Fibroblast of skin of right biceps (primary cell): ENCODE measurements around the gene RSPRY1.

Source experiments
- DNase-seq: peaks from one replicate; pipeline ENCODE4 v3.0.0-alpha.2; 2013

The RSPRY1 gene

DNA sequence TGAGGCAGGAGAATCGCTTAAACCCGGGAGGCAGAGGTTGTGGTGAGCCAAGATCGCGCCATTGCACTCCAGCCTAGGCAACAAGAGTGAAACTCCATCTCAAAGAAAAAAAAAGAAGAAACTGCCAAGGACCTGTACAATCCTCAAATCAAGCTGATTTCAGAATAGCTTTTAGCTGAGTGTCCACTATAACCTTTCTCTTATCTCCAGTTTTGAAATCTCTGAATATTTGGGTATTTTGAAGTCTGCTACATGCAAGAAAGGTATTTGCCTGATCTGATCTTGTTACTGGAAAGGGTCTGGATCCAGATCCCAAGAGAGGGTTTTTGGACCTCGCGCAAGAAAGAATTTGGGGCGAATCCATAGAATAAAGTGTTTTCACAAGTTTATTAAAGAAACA, 39.8 kb downstream of the RSPRY1 start:
- no peak for DNase-seq

DNA sequence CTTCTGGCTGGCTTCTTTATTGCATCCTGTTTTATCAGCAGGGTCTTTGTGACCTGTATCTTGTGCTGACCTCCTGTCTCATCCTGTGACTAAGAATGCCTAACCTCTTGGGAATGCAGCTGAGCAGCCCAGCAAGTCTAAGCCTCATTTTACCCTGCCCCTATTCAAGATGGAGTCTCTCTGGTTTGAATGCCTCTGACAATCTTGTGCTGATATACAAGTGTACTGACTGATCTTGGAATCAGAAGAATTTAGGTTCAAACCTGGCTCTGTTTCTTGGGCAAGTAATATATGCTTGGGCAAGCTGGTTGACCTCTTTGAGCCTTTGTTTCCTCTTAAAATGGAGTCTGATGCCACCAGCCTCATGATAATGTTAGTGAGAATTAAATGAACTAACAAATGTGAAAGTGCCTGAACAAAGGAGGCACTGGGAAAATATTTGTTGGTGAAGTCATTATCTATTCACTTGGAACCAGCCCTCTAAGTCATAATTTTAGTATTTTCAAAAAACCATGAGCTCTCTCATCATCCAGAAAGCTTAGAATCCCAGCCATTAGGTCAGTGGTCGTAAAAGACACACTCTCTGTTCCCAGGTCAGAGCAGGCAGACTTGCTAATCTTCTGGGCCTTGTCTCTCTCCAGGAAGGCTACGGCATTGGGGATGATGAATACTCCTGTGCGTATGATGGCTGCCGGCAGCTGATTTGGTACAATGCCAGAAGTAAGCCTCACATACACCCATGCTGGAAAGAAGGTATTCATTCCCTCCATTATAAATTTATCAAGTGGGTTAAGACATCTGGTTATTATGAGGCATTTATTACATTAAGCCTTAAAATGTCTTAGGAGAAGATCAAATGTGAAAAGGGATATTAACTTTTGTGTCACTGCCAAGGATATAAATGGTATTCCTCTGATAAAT, 40.8 kb downstream of the RSPRY1 start:
- DNase-seq = peak; percentile 32

DNA sequence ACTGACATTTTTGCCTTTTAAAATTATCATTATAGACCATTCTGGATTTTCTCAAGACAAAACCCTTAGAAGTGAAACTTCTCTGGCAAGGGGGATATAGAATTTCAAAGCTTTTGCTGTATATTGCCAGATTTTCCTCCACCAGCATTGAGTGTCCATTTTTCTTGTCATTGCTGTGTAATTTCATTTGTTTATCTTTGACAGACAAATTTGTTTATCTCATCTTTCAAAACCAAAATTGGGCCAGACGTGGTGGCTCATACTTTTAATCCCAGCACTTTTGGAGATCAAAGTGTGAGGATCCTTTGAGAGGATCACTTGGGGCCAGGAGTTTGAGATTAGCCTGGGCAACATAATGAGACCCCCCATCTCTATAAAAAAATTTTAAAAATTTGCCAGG, 43.0 kb downstream of the RSPRY1 start:
- no peak for DNase-seq

DNA sequence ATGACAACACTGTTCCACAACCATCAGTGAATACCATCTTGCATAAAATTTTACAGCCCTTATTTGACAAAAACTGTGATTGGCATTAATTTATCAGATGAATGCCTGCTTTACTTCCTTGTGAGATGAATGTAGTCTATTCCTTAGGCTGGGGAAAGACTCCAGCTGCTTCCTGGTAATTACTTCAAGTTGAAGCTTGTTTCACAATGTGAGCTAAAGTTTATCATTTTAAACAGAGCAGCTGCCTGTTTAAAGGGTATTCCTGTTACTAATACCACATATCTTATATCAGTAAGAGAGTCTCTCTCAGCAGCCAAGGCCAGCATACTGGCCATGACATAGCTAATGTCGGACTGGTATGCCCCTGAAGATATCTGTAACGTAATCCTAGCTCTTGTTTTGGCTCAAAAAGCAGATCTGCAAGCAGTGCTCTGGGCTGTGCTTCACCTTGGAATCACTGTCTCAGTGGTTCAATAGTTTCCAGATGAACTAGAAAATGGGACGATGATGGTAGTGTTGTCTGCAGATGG, 45.8 kb downstream of the RSPRY1 start:
- DNase-seq = no peak

DNA sequence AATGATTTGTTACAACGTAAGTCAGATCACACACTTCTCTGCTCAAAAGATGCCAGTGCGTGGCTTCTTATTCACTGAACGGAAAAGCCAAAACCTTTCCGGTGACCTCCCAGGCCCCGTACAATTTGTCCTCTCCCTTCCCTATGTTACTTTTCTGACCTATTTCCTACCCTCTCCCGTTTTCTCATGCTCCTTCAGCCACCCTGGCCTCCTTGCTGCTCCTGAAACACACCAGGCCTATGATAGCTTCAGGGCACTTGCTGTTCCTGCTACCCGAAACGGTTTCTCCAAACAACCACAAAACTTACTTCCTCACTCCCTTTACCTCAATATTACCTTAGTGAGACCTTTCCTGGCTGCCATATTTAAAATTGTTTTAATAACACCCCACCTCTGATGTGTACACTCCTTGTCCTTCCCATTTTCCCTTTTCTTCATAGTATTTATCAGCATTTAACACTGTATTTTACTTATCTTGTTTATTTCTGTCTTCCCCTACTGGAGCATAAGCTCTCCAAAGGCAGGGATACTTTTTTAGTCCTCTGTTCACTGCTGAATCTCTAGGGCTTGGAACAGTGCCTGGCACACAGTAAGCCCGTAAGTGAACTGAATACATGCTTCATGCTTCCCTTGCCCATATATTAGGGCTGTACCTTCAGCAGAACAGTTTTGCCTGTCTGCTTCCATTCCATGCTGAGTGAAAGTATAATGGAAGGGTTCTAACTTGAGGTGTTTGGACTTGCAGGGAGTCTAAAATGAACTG, 48.0 kb downstream of the RSPRY1 start:
- no peak for DNase-seq

DNA sequence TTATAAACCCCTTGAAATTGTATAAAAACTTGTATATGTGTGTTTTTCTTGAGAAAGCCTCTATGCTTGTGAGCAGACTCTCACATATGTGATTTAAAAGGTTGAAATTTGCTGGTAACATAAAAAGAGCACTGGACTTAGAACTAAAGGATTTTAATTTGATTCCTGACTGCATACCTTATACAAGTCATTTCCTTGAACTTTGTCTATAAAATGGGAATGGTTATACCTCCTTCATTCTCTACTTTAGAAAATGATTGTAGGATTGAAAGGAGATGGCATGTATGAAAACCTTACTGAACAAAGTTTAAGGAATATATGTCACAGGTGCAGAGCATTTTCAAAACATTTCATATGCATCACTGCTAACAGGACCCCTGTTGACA, 48.6 kb downstream of the RSPRY1 start:
- no peak for DNase-seq

DNA sequence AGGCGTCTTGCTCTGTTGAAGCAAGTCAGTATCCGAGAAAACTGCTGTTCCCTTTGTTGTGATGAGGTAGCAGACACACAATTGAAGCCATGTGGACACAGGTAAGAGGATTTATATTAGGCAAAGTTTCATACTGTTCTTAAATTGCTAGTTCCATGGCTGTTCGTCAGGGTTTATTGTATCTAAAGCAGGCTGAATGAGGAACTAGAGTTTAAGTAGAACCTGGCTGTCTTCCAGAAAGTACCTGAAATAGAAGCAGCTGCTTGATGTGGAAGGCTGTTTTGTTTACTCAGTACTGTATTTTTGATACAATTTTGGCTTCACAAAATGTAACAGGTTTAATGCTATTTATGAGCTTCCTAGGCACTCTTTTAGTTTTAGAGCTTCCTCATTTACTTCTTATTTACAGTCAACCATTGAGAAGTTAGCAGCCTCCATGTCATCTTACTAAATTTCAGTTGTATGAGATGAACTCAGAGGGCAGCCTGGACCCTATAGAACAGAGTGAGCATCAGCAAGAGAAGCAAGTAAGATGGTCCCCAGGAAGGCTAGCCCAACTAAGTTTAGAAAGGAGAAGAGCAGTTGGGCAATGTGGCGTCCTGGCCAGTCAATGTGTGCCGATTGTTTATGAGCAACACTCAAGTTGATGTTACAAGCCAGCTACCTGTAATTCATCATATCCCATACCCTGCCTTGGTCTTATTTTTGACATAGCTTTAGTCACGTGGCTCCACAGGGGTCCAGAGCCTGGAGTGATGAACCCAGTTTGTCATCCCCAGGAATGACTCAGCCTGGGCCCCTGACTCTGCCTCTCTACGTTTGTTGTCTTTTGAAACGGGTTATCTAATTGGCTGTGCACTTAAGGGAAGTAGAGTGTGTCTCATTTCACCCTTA, 49.2 kb downstream of the RSPRY1 start:
- peak; percentile 87 for DNase-seq

DNA sequence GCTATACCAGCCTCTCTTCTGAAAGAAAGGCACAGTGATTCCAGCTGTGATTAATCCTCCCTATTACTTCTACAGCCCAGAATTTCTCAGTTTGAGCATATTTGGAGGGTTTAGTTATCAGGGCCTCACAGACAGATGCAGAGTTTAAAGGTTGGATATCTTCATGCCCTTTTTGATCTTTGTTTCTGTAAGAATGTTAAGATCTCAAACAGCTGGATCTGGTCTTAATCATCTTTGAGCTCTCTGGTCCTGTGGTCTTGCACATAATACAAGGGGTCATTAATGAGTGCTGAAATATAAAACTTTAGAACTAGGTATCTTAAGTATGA, 49.9 kb downstream of the RSPRY1 start:
- no peak for DNase-seq

DNA sequence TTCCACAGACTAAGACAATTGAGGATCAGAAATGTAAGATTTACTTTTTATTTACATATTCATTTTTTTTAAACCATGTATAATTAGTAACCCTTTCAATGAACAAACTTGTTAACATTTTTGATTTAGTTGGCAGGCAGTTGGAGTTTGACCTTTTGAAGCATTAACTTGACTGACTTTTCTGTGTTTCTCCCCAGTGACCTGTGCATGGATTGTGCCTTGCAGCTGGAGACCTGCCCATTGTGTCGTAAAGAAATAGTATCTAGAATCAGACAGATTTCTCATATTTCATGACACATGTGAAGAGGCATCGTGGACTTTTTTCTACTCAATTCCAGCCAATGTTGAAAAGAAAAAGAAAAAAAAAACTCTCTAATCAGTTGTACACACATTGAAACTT, 52.6 kb downstream of the RSPRY1 start:
- no peak for DNase-seq

DNA sequence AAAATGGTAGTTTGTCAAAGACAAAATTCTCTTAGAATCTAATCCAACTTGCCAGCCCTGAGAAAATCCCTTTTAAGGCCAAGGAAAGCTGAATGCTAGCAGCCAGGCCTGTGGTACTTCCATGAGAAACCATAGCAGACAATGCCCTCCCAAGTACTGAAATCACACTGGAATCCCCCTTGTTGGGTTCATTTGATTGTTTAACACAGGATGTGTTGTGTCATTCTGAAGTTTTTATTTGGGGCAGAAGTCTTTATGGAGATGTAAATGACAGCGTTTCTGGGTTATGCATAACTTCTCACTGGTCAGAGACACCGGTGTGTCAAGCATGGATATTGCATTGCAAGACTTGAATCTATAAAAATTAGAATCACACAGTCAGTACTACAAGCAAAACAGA, 53.0 kb downstream of the RSPRY1 start:
- no peak for DNase-seq

DNA sequence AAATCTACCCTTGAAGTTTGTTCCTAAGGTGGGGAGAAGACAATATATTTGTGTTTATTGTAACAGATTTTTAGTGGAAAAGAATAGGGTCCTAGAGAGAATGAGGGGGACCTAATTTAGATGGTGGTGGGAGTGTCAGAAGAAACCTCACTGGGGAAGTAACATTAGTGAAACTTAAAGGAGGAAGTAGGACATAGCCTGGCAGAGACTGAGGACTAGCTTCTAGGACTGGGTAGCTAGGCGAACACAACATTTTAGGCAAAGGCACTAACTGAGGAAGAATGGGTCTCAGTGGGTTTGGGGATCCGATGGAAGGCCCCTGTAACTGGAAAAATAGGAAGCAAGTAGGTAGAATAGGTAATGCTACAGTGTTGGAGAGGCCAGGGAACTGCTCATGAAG, 54.7 kb downstream of the RSPRY1 start:
- no peak for DNase-seq

DNA sequence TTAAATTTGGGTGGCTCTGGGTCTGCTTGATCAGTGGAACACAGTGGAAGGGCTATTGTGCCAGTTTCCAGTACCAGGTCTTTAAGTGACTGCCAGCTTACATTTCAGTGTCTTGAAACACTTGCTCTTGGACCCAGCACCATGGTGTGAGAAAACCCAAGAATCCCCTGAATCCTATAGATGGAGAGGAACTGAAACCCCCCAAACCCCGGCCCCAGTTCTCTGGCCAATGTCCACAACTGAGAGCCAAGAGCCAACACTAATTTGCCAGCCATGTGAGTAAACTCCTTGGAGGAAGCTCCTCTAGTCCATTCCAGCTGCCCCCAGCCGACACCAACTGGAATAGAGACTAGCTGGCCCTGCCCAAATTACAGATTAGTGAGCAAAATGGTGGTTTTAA, 56.5 kb downstream of the RSPRY1 start:
- no peak for DNase-seq

DNA sequence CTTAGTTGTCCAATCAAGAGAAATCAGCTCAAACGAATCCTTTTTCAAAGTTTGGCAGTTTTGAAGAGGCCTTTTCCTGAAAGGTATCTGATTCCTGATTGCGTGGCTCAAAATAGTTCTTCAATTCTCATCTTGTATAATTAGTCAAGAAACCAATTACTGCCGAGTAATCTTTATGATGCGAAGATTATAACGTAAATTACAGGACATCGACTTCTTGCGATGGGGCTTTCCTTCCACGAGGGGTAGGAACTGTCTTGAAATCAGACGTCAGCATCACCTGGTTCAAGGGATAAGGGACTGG, 58.3 kb downstream of the RSPRY1 start:
- DNase-seq = no peak

DNA sequence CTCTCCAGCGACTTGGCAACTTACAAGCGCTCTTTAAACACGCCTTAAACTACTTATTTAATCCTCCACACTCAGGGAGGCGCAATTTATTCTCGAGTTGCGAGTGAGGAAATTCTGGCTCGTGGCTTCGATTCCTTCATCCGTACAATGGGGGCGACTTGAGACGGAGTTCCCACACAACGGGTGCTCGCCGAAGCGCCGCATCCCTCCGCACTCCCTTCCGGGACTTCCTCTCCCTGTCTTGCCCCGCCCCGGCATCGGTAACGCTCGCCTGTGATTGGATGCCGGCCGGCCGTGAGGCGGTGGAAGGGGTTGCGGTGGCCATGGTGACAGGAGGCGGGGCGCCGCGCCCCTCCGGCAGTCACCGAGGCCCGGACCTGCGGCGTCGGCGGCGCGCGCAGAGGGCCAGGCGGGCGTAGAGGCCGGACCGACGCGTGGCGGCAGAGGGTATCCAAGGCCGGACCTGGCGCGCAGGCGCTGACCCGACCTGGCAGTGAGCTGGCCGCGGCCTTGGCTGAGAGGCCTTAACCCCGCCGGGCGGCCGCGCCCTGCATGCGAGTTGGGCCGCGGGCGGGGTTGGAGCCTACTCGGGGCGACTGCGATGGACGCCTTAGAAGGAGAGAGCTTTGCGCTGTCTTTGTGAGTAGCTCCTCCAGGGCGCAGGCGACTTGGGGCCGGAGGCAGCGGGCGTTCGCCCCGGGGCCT, 58.8 kb downstream of the RSPRY1 start, which contains the start of gene ARL2BP:
ARL2BP (plus strand) TSS at position 493 of the 705 bp plus-strand sequence; CDS start at position 602, 109 bp downstream.
- DNase-seq = peak; percentile 98

DNA sequence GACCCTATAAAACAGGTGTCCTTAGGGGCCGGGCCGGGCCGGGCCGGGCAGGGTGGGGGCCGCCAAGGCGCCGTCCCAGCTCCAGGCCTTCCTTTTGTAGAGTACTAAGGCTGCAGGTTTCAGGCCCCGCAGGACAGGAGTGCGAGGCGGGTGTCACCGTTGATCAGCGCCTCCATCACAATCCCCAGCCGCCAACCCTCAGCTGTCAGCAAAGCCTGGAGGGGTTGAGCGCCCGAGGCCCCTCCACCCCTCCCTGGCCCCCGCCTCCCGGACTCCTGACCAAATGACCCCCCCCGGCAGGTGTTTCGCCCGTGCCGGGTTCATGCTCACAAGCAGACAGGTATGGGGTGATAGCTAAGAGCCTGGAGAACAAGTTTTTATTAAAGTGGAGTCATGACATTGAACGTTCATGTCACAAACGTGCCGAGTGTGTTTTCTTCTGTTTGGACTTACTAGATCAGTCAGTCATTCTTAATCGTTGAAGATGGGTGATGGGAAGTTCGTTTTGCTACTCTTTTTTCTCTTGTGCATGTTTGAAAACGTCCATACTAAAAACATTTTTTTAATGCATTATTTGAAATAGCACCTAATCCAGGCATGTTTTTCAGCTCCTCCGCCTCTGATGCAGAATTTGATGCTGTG, 59.5 kb downstream of the RSPRY1 start:
- DNase-seq = no peak

DNA sequence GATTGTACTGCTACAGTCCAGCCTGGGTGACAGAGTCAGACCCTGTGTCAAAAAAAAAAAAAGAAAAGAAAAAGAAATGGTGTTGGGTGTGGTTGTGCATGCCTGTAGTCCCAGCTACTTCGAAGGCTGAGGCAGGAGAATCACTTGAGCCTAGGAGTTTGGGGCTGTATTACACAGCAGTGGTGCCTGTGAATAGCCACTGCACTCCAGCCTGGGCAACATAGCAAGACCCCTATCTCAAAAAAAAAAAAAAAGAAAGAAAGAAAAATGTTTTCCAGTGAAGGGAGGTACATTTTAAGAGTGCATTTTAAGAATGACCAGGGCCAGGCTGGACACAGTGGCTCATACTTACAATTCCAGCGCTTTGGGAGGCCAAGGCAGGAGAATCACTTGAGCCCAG, 65.2 kb downstream of the RSPRY1 start:
- no peak for DNase-seq

DNA sequence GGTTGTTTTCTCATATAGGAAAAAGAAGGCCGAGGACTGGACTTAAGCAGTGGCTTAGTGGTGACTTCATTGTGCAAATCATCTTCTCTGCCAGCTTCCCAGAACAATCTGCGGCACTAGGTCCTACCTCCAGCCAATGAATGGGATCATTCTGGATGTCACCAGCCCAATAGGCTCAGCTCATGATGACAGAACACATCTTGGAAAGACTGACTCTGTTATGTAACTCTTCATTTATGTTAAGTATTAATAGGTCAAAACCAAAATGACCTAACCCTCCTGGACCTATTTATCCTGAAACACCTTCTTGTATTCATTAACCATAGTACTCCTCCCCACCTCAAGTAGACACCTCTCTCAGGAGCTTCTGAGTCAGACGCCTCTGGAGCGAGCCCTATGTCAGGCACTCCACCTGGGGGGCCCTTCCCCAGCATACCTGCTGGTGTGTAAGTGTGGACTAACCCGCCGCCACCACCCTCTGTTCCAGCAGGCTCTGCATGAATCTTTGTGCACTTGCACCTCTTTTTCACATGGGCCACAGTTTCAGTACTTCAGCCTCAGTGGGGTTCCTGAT, 66.1 kb downstream of the RSPRY1 start:
- DNase-seq = no peak

DNA sequence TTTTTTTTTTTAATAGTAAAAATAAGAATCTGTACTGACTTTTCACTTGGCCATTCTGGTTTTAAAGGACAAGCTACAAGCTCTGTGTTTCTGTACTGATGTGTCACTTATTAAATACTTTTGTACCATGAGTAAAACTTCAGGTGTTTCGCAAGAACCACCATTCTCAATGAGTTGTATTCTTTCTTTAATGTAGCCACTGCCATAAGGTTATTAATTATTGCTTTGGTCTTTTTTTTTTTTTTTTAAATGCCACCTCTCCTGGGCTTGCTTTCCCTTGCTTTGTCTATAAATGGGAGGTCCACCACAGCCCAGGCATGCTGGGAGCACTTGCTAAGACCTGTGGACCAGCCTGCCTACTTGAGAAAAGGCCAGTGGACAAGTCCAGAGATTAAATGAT, 67.3 kb downstream of the RSPRY1 start:
- DNase-seq = no peak

DNA sequence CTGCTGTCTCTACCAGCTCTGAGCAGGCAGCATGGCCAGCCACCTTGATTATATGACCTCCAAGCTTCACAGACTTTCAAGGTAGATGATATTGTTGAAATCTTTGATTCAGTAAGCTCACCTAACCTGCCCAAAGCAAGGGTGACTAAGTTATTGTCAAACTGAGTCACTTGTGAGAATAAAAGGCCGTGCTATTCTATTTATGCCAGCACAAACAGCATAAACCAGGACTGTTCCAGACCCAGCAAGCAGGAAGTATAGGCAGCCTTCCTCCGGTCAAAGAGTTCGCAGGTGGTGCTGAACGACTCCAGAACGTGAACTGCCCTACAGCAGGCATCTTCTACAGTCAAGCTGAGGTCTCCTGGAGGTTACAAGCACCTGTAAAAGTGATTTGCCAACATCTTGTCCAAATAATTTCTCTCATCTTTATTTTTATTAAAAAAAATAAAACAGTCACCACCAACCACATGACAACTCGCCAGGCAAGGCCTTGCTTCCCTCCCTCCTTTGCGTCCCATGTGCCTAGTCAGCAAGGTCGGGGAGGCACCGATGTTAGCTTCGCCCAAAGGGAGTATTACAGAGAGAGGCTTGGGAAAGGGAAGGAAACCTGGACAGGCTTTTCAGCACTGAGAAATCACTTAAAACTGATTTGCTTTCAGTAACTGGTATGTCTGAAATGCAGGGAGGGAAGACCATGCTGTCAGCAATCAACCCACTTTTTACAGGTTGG, 69.7 kb downstream of the RSPRY1 start:
- DNase-seq = no peak

DNA sequence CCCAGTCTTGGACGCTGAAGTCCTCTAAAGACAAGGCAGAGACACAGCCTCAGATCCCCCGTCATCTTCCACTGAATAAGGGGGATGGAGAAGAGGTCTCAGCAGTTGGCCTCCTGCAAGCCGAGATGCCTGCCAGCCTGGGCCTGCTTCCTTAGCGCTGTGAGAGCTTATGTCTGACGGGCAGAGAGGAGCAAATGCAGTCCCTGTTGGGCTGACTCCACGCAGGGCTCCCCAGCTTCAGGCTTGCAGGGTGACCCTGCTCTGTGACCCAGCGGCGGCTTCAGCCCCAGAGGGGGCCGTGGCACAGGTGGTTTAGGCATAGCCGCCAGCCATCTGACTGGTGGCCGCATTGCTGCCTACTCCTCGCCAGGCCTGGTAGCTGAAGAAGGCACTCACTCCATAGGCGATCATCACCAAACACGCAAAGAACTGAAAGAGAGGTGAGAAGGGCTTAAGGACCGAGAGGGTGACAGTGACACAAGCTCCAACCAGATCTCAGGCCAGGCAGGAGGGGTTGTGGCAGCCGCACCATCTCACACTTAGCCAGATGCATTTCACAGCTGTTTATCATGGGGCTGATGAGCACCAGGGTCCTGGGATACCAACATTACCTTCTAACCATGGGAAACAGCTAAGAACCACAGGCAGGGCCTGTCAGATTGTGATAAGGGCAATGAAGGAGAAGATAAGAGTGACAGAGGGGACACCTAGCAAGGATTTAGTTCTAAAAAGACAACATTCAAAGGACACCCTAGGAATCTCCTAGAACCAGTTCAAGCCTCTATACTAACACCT, 70.7 kb downstream of the RSPRY1 start:
- DNase-seq = no peak
